ENCODE results near the gene JUND. TPM values are rescaled to one million over a fixed set of nuclear protein-coding genes. Genes with fewer than 3 reads are reported as not detected.

Gene JUND
- polyA plus RNA-seq, 2 of the 4 experiments (the other 2 are of a cell fraction): 65.1 to 68.9 TPM

DNA sequence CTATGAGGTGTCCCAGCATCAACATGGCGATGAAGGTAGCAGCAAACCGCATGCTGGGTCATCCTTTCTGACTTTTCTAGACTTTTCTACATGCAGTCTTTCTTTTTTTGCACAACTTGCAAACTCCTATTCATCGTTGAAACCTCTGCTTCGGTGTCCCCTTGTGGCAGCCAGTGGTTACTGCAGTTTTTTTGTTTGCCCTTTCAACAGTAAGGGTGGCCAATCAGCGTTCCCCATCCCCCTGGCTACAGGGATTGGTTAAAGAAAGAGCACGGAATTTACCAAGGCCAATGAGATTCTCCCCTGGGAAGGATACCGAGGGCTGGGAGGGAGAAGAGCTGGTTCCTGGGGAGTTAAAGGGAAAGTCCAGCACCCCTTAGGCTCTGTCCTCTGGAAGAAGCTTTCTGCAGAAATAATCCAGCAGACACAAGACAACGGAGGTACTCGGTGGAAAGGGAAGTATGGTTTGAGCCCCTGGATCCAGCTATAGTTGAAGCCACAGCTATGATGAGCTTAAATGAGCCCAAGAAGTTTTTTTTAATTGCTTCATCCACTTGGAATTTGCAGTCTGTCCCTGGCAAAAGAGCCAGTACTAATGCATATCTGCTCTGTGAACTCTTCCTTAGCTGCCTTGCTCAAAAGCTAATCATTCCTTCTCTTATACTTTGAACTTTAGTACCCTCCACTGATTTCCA lies 47.1 kb upstream of the JUND start:
- H3K4me2 ChIP-seq: peak overlapping the region; percentile 75
- ChIA-PET CTCF (interaction anchor here (0.6 to 7.6 kb wide), 32 partner anchors 8 to 335 kb away, joined by 3 to 158 read pairs (median 4); partner anchors contain the start of genes IQCN, JUND and SSBP4), POLR2A (interaction anchor here (0.8 to 4.1 kb wide), 7 partner anchors 11 to 124 kb away, joined by 3 to 95 read pairs (median 6); partner anchors contain the start of genes GDF15, JUND, PGPEP1 and RAB3A)
- peak overlapping the region; percentile 30 for H3K4me3 ChIP-seq
- DNase-seq (ENCODE audit: low read depth in 1 of 2, low spot score in 1 of 2) (peak; percentile 94 to 99), ATAC-seq (peak; percentile 99), FAIRE-seq (no peak)
- 2% methylated on average over 9 of the region's 9 CpGs for WGBS (ENCODE audit: missing lambda C conversion rate)
- TF ChIP-seq, protein P1, sequence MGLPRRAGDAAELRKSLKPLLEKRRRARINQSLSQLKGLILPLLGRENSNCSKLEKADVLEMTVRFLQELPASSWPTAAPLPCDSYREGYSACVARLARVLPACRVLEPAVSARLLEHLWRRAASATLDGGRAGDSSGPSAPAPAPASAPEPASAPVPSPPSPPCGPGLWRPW (IDR thresholded peaks at IDR 0.05): no peak
- TF ChIP-seq MAFK (IDR thresholded peaks at IDR 0.05; ENCODE audit: partially characterized antibody) (peak; percentile 60), RAD21 (conservative IDR thresholded peaks at IDR 0.05 in 1 of 2, IDR thresholded peaks at IDR 0.05 in 1 of 2) (peak; percentile 73), CEBPB (IDR thresholded peaks at IDR 0.05) (0 out of 4 replicates have a peak, but pooled peaks of 1 of the 2 experiments have one; percentile 22), RNF2 (IDR thresholded peaks at IDR 0.05; ENCODE audit: borderline replicate concordance, low read depth) (no peak), SMC3 (IDR thresholded peaks at IDR 0.05) (peak; percentile 63), POLR2A (IDR thresholded peaks at IDR 0.05; ENCODE audit: low read length) (peak; percentile 32; the same call in 1 of the 2 replicates)
- TF ChIP-seq, protein P2, sequence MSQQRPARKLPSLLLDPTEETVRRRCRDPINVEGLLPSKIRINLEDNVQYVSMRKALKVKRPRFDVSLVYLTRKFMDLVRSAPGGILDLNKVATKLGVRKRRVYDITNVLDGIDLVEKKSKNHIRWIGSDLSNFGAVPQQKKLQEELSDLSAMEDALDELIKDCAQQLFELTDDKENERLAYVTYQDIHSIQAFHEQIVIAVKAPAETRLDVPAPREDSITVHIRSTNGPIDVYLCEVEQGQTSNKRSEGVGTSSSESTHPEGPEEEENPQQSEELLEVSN (IDR thresholded peaks at IDR 0.05; ENCODE audit: borderline replicate concordance, low read depth): peak; percentile 81; the same call in 1 of the 2 replicates
- TF ChIP-seq, protein P3, sequence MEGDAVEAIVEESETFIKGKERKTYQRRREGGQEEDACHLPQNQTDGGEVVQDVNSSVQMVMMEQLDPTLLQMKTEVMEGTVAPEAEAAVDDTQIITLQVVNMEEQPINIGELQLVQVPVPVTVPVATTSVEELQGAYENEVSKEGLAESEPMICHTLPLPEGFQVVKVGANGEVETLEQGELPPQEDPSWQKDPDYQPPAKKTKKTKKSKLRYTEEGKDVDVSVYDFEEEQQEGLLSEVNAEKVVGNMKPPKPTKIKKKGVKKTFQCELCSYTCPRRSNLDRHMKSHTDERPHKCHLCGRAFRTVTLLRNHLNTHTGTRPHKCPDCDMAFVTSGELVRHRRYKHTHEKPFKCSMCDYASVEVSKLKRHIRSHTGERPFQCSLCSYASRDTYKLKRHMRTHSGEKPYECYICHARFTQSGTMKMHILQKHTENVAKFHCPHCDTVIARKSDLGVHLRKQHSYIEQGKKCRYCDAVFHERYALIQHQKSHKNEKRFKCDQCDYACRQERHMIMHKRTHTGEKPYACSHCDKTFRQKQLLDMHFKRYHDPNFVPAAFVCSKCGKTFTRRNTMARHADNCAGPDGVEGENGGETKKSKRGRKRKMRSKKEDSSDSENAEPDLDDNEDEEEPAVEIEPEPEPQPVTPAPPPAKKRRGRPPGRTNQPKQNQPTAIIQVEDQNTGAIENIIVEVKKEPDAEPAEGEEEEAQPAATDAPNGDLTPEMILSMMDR (IDR thresholded peaks at IDR 0.05): peak; percentile 67
- TF ChIP-seq, protein P4, sequence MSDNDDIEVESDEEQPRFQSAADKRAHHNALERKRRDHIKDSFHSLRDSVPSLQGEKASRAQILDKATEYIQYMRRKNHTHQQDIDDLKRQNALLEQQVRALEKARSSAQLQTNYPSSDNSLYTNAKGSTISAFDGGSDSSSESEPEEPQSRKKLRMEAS (IDR thresholded peaks at IDR 0.05): peak; percentile 92
- H3K9me3 ChIP-seq: no peaks in the 10 kb centered on the region
- H3K4me1 ChIP-seq: peaks cover 27% of the 10 kb centered on the region
- peak overlapping the region; percentile 67 to 83 for H3K27ac ChIP-seq

DNA sequence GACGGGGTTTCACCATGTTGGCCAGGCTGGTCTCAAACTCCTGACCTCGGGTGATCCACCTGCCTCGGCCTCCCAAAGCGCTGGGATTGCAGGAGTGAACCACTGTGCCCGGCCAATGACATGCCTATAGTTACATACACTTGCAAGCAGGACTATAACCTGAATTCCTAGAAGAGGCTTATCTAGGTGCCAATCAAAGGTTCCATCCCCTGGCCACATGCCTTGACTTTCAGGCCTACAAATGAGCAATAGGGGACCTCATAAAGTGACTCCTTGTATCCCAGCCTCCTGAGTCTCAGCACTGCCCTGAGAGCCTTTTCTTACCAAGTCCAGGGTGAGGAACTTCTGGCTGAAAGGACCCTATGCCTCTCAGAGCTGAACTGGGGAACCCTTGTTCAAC lies 45.4 kb upstream of the JUND start:
- Histone ChIP-seq H3K4me2 (no peak overlapping the region), H3K27ac (0 out of 6 replicates have a peak overlapping the region, but pooled peaks of 1 of the 2 experiments have one; percentile 31), H3K4me1 (peaks cover 23% of the 10 kb centered on the region), H3K9me3 (no peaks in the 10 kb centered on the region), H3K4me3 (no peak overlapping the region)
- DNase-seq (ENCODE audit: low read depth in 1 of 2, low spot score in 1 of 2): no peak
- no peak for ATAC-seq
- ChIA-PET CTCF (interaction anchor here (1.1 to 7.6 kb wide), 8 partner anchors 12 to 95 kb away, joined by 3 to 158 read pairs (median 4); partner anchors contain the start of genes IQCN and JUND), POLR2A (no interaction called here)
- 91% methylated on average over 5 of the region's 5 CpGs for WGBS (ENCODE audit: missing lambda C conversion rate)
- no peak for FAIRE-seq
- TF ChIP-seq FOSB (CRISPR knock-in tag; IDR thresholded peaks at IDR 0.05) (no peak), GATA3 (IDR thresholded peaks at IDR 0.05; ENCODE audit: borderline replicate concordance) (no peak), SMC3 (IDR thresholded peaks at IDR 0.05) (no peak), RARB (CRISPR knock-in tag; IDR thresholded peaks at IDR 0.05) (no peak), TP53 (CRISPR knock-in tag; IDR thresholded peaks at IDR 0.05) (no peak), FOXS1 (CRISPR knock-in tag; IDR thresholded peaks at IDR 0.05) (no peak), RCOR1 (IDR thresholded peaks at IDR 0.05; ENCODE audit: low read depth, low read length) (no peak), ZC3H11A (IDR thresholded peaks at IDR 0.05) (no peak), CEBPB (IDR thresholded peaks at IDR 0.05) (no peak), HDAC2 (IDR thresholded peaks at IDR 0.05) (no peak), HOXB13 (CRISPR knock-in tag; IDR thresholded peaks at IDR 0.05; ENCODE audit: low read depth) (no peak)
- TF ChIP-seq, protein P3 (IDR thresholded peaks at IDR 0.05): no peak
- TF ChIP-seq, protein P5, sequence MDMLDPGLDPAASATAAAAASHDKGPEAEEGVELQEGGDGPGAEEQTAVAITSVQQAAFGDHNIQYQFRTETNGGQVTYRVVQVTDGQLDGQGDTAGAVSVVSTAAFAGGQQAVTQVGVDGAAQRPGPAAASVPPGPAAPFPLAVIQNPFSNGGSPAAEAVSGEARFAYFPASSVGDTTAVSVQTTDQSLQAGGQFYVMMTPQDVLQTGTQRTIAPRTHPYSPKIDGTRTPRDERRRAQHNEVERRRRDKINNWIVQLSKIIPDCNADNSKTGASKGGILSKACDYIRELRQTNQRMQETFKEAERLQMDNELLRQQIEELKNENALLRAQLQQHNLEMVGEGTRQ (IDR thresholded peaks at IDR 0.05): no peak
- TF ChIP-seq, protein P2 (IDR thresholded peaks at IDR 0.05; ENCODE audit: borderline replicate concordance, low read depth): no peak

Measured in A549 (cell line).